A673 (cell line): ENCODE measurements around the gene MTHFD1L. TPM values are rescaled to one million over a fixed set of nuclear protein-coding genes. Genes with fewer than 3 reads are reported as not detected.
A peak's percentile ranks its signal among the peaks of the same experiment; 100 is the strongest.

Experiments
- BruUV-seq: library from RNA; stranded (reverse); fragments of 400-500 nt; replicated peaks from 2 replicates; lab custom pipeline; 2021; lab: Mats Ljungman, UMichigan
- CTCF ChIA-PET: fragments of 300-600 bp; sonication (Branson Sonifier 250); formaldehyde crosslinking; loops from one replicate; lab custom pipeline; 2022; ENCODE audit warnings: antibody characterized with exemption; lab: Charles Lee
- POLR2A ChIA-PET: fragments of 300-600 bp; sonication (Branson Sonifier 250); formaldehyde crosslinking; loops from one replicate; lab custom pipeline; 2022; ENCODE audit warnings: antibody characterized with exemption; ENCODE audit not compliant: low non-redundant PET; lab: Charles Lee
- DNase-seq: peaks from one replicate; pipeline ENCODE4 v3.0.0-alpha.2; 2015; ENCODE audit warnings: low spot score
- H3K27ac ChIP-seq: fragments of 200-600 bp; sonication (generic); 2 replicates; pipeline ENCODE4 v1.5.1; 2016; ENCODE audit warnings: mixed run types, low read depth, mild to moderate bottlenecking, mixed read lengths, antibody characterized with exemption, low read length; ENCODE audit not compliant: poor library complexity, severe bottlenecking
- H3K27me3 ChIP-seq: fragments of 200-600 bp; sonication (generic); replicated peaks from 2 replicates; pipeline ENCODE4 v1.6.1; 2017; ENCODE audit warnings: mixed run types, low read depth, mild to moderate bottlenecking, mixed read lengths, antibody characterized with exemption, low read length; ENCODE audit not compliant: insufficient read depth, poor library complexity
- H3K36me3 ChIP-seq: fragments of 200-600 bp; sonication (generic); 2 replicates; pipeline ENCODE4 v1.6.1; 2016; ENCODE audit warnings: mixed run types, mild to moderate bottlenecking, mixed read lengths, antibody characterized with exemption, low read length; ENCODE audit not compliant: insufficient read depth, poor library complexity, severe bottlenecking
- H3K4me1 ChIP-seq: fragments of 200-600 bp; sonication (generic); 2 replicates; pipeline ENCODE4 v1.6.1; 2017; ENCODE audit warnings: mixed run types, mild to moderate bottlenecking, mixed read lengths, antibody characterized with exemption, low read length; ENCODE audit not compliant: insufficient read depth, poor library complexity, severe bottlenecking
- H3K4me3 ChIP-seq: fragments of 200-600 bp; sonication (generic); 2 replicates; pipeline ENCODE4 v1.5.1; 2016; ENCODE audit warnings: low read depth, mixed run types, mild to moderate bottlenecking, mixed read lengths, low read length; ENCODE audit not compliant: poor library complexity, severe bottlenecking
- H3K9me3 ChIP-seq: fragments of 200-600 bp; sonication (generic); 2 replicates; pipeline ENCODE4 v1.6.1; 2016; ENCODE audit warnings: mixed run types, low read depth, mild to moderate bottlenecking, mixed read lengths, antibody characterized with exemption, low read length; ENCODE audit not compliant: poor library complexity, severe bottlenecking
- CTCF ChIP-seq: fragments of 300-800, 200-600 bp; sonication (generic); conservative IDR thresholded peaks from 2 replicates; pipeline ENCODE4 v1.5.1; 2017; ENCODE audit warnings: low read depth, mild to moderate bottlenecking, antibody characterized with exemption, low read length, moderate library complexity, mixed read lengths
- EZH2 ChIP-seq: fragments of 200-600 bp; sonication (generic); IDR thresholded peaks from 2 replicates; pipeline ENCODE4 v1.6.1; 2017; ENCODE audit warnings: borderline replicate concordance, low read depth, mild to moderate bottlenecking, mixed read lengths, antibody characterized with exemption, low read length; ENCODE audit not compliant: poor library complexity, severe bottlenecking
- intact Hi-C: fragments of 100-400 bp; cut with micrococcal nuclease; formaldehyde crosslinking; loops from one replicate; pipeline ENCODE4 v1.10.0; 2022; ENCODE audit not compliant: unreplicated experiment
- total RNA-seq: library from RNA; stranded (reverse); gene quantifications from 2 replicates; pipeline ENCODE4 v1.2.3, GENCODE V29; 2021

MTHFD1L gene
- total RNA-seq, 1 experiment from 2014 or later: 78.7 TPM

- peaks cover 18% of the 10 kb centered on the region for H3K4me1 ChIP-seq
- TF ChIP-seq CTCF (no peak), EZH2 (no peak)
- no peaks in the 10 kb centered on the region for H3K9me3 ChIP-seq
- H3K27ac ChIP-seq: no peak overlapping the region
- intact Hi-C loops: no loop called here
- DNase-seq: peak; percentile 24
- no TSS peak for BruUV-seq
- peaks cover 4% of the 10 kb centered on the region for H3K36me3 ChIP-seq
- H3K4me3 ChIP-seq: no peak overlapping the region
- no peaks in the 10 kb centered on the region for H3K27me3 ChIP-seq
- ChIA-PET CTCF (no interaction called here), POLR2A (no interaction called here)
Observed at GRCh38 chr6:150931405-150931804, 65.9 kb downstream of the MTHFD1L start.

- Histone ChIP-seq H3K9me3 (no peaks in the 10 kb centered on the region), H3K4me1 (peaks cover 18% of the 10 kb centered on the region), H3K4me3 (no peak overlapping the region), H3K36me3 (peaks cover 8% of the 10 kb centered on the region), H3K27me3 (no peaks in the 10 kb centered on the region), H3K27ac (peak overlapping the region; percentile 39)
- peak; percentile 25 for DNase-seq
- BruUV-seq: no TSS peak
- intact Hi-C loops: no loop called here
- ChIA-PET POLR2A (no interaction called here), CTCF (interaction anchor here (0.6 kb wide), 1 partner anchor 12 kb away, joined by 6 read pairs; no protein-coding TSS in a partner anchor)
- TF ChIP-seq EZH2: no peak
- no peak for TF ChIP-seq CTCF
Observed at GRCh38 chr6:150932996-150933395, 67.5 kb downstream of the MTHFD1L start.

DNA sequence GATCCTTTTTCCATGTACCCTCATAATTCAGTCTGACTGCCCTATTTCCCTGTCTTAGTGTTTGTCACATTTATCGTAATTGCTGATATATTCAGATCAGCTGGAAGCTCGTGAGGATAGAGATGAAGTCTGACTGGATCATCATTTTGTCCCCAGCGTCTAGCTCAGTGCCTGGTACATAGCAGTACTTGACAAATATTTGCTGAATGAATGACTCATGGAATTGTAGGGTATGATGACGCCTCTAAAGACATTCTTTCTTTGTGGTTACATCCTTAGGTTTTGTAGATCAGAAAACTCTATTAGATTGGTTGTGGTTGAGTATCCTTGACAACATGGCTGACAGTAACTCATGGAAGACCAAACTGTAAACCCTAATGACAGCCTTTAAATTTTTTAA lies 68.9 kb downstream of the MTHFD1L start:
- peaks cover 18% of the 10 kb centered on the region for H3K4me1 ChIP-seq
- H3K4me3 ChIP-seq: no peak overlapping the region
- intact Hi-C loops: no loop called here
- ChIA-PET CTCF (no interaction called here), POLR2A (no interaction called here)
- H3K9me3 ChIP-seq: no peaks in the 10 kb centered on the region
- no peak for DNase-seq
- no TSS peak for BruUV-seq
- no peak overlapping the region for H3K27ac ChIP-seq
- H3K36me3 ChIP-seq: peaks cover 11% of the 10 kb centered on the region
- H3K27me3 ChIP-seq: no peaks in the 10 kb centered on the region
- TF ChIP-seq EZH2 (no peak), CTCF (no peak)
